Erythroblast (primary cell): ENCODE measurements around the gene HECW1.

Experiments used
- GATA1 ChIP-seq: IDR thresholded peaks from 2 replicates; pipeline ENCODE4 v1.6.1; 2011; ENCODE audit warnings: low read depth, mild to moderate bottlenecking, control low read depth, low read length, moderate library complexity
- POLR2A ChIP-seq: IDR thresholded peaks from 2 replicates; pipeline ENCODE4 v1.6.1; 2011; ENCODE audit warnings: mild to moderate bottlenecking, low read length

DNA sequence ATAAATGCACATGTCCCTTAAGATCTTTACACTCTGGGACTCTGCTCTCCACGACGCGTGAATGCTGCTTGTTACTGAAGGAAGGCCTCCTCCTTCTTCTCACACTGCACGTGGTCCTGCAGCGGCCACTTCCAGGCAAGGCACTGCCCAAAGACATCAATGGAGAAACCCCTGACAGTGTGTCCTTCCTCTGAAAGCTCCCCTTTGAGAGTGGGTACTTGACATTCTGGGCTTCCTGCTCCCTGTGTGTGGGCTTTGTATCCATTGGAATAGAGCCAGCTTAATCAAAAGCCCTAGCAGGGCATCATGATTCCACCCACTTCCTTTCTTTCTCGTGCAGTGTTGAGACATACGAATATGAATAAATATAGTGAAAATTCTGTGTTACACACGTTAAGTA, 400.8 kb downstream of the HECW1 start:
- TF ChIP-seq POLR2A (no peak), GATA1 (no peak)
